CD4-positive, alpha-beta memory T cell (primary cell): ENCODE data around the gene VTCN1. TPM values are rescaled to one million over a fixed set of nuclear protein-coding genes. Genes with fewer than 3 reads are reported as not detected.

Source experiments
- CTCF ChIA-PET: fragments of 350-600 bp; sonication (Branson Sonifier 250); formaldehyde crosslinking; loops from one replicate; lab custom pipeline; 2021; ENCODE audit warnings: inconsistent platforms; ENCODE audit not compliant: partially characterized antibody; lab: Charles Lee
- POLR2A ChIA-PET: fragments of 350-600 bp; sonication (Branson Sonifier 250); formaldehyde crosslinking; loops from one replicate; lab custom pipeline; 2021; ENCODE audit not compliant: partially characterized antibody; lab: Charles Lee
- DNase-seq, 5 donors: peaks; one replicate each; pipeline versions ENCODE4 v3.0.0 to v3.0.0-alpha.2; 2020 to 2022; ENCODE audit warnings: mixed read lengths in 1 of 5
- H3K27ac ChIP-seq: one replicate; pipeline ENCODE4 v1.7.0; 2013; ENCODE audit warnings: low read depth, low read length
- H3K27me3 ChIP-seq: 2 replicates; pipeline ENCODE4 v1.7.0; 2013; ENCODE audit warnings: mild to moderate bottlenecking, low read length, moderate library complexity; ENCODE audit not compliant: insufficient read depth
- H3K36me3 ChIP-seq: 2 replicates; pipeline ENCODE4 v1.7.0; 2013; ENCODE audit warnings: mild to moderate bottlenecking, low read length, moderate library complexity; ENCODE audit not compliant: insufficient read depth
- H3K4me1 ChIP-seq: 2 replicates; pipeline ENCODE4 v1.7.0; 2013; ENCODE audit warnings: mild to moderate bottlenecking, low read length, moderate library complexity; ENCODE audit not compliant: insufficient read depth
- H3K4me3 ChIP-seq, 2 donors: one replicate each; pipeline ENCODE4 v1.7.0; 2013; ENCODE audit warnings: low read length in 2 of 2, mild to moderate bottlenecking in 1 of 2
- H3K9me3 ChIP-seq, 2 donors: one replicate each; pipeline ENCODE4 v1.7.0; 2013; ENCODE audit warnings: low read length in 2 of 2, control low read depth in 1 of 2; ENCODE audit not compliant: control insufficient read depth in 1 of 2
- H3K27ac Mint-ChIP-seq, 7 donors: one replicate each; pipeline ENCODE4 v1.8.0; 2020 to 2021; ENCODE audit warnings: mixed read lengths in 7 of 7, mild to moderate bottlenecking in 6 of 7, inconsistent platforms in 3 of 7, moderate library complexity in 3 of 7
- H3K27me3 Mint-ChIP-seq, 2 donors: one replicate each; pipeline ENCODE4 v1.8.0; 2020 to 2021; ENCODE audit warnings: mixed read lengths in 2 of 2
- H3K36me3 Mint-ChIP-seq, 2 donors: one replicate each; pipeline ENCODE4 v1.8.0; 2020 to 2021; ENCODE audit warnings: mixed read lengths in 2 of 2, inconsistent platforms in 1 of 2, mild to moderate bottlenecking in 1 of 2
- H3K4me1 Mint-ChIP-seq, 4 donors: one replicate each; pipeline ENCODE4 v1.8.0; 2020 to 2021; ENCODE audit warnings: mixed read lengths in 4 of 4, mild to moderate bottlenecking in 1 of 4
- H3K4me3 Mint-ChIP-seq, 8 donors: one replicate each; pipeline ENCODE4 v1.8.0; 2020 to 2021; ENCODE audit warnings: mixed read lengths in 8 of 8, mild to moderate bottlenecking in 7 of 8, moderate library complexity in 6 of 8, inconsistent platforms in 3 of 8
- H3K9me3 Mint-ChIP-seq, 8 donors: one replicate each; pipeline ENCODE4 v1.8.0; 2020 to 2021; ENCODE audit warnings: mixed read lengths in 8 of 8, mild to moderate bottlenecking in 5 of 8, inconsistent platforms in 3 of 8, moderate library complexity in 1 of 8
- intact Hi-C: fragments of 100-400 bp; cut with micrococcal nuclease; formaldehyde crosslinking; loops from one replicate; pipeline ENCODE4 v1.15.1; 2023
- polyA plus RNA-seq, 2 donors: library from polyadenylated mRNA; unstranded; fragments of 300-500 nt; fragmentation: Illumina TruSeq; gene quantifications; one replicate each; pipeline ENCODE4 v1.2.3, GENCODE V29; 2021
- total RNA-seq, 2 experiments: library from RNA; stranded (reverse); gene quantifications; one replicate each; pipeline ENCODE4 v1.2.3, GENCODE V29; 2021

Gene VTCN1
- total and polyA plus RNA-seq, 4 experiments from 2014 or later, result not detected

DNA sequence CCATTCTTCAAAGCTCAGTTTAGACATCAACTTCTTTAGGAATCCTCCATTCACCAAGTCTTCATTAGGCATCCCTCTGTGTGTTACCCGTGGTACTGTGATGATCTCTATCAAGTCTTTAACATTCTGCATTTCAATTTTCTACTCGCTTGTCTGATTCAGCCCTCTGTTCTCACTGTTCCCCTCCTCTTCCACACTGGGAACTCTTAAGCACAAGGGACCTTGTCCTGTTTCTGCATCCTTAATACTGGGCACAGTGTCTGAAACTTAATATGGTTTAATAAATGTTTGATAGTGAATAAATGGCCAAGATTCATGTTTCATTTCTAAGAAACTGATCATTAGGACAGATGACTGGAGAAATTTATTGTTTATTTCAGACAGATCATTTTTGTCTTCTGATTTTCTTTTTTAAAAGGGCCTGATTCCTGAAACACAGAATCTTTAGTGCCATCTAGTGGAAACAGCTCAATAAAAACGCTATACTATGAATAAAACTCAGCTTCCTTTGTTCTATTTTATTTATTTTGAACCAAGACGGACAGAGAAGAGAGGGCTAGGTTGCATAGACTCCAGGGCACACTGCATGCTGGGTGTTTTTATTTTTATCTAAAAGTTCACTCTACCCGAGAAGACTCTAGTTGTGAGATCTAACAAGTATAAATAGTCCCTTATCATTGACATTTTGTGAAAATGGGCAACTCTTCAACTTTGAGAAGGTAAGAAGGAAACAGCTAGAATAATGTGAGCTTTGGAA lies 82.2 kb downstream of the VTCN1 start:
- H3K4me3 ChIP-seq, result no peak overlapping the region
- no peaks in the 10 kb centered on the region for H3K9me3 ChIP-seq
- H3K4me1 ChIP-seq, result no peaks in the 10 kb centered on the region
- intact Hi-C loops, result loop anchor here (1.0 kb wide), 3 partner anchors 61 to 554 kb away; no protein-coding TSS in a partner anchor
- Mint-ChIP-seq H3K9me3 (no peaks in the 10 kb centered on the region), H3K27ac (peak overlapping the region in 1 of 7 donors; percentile 8), H3K4me3 (no peak overlapping the region), H3K27me3 (peaks cover 7 to 16% of the 10 kb centered on the region in 2 donors), H3K4me1 (peaks cover 0 to 5% (median 2%) of the 10 kb centered on the region in 4 donors), H3K36me3 (no peaks in the 10 kb centered on the region)
- ChIA-PET CTCF (interaction anchor here (0.7 to 3.8 kb wide), 30 partner anchors 9 to 644 kb away, joined by 3 to 111 read pairs (median 4); partner anchors contain the start of gene TTF2), POLR2A (interaction anchor here (0.8 to 1.4 kb wide), 3 partner anchors 61 to 68 kb away, joined by 3 to 6 read pairs (median 4); partner anchors contain the start of gene TTF2)
- no peaks in the 10 kb centered on the region for H3K36me3 ChIP-seq
- no peak overlapping the region for H3K27ac ChIP-seq
- H3K27me3 ChIP-seq, result no peaks in the 10 kb centered on the region
- DNase-seq, result peak in 4 of 5 donors; percentile 28 to 38 (median 33)

DNA sequence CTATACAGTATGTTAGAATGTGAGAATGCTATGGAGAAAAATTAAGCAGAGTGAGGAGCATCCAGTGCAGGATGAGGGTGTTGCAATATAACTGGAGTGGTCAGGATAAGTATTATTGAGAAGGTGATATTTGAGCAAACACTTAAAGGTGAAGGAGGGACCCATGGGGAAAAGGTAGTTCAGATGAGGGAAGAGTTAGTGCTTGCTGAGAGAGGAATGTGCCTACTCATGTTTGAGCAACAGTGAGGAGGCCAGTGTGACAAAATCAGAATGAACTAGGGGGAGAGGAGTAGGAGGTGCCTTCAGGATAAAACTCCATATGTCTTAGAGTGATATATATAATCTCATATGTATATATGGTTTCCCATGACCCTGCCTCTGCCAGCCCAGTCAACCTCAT lies 82.9 kb downstream of the VTCN1 start:
- H3K36me3 Mint-ChIP-seq, result no peaks in the 10 kb centered on the region
- no peak overlapping the region for H3K27ac ChIP-seq
- H3K27me3 Mint-ChIP-seq, result peaks cover 5 to 15% of the 10 kb centered on the region in 2 donors
- H3K27me3 ChIP-seq, result no peaks in the 10 kb centered on the region
- no peak overlapping the region for H3K27ac Mint-ChIP-seq
- peaks cover 0 to 5% (median 3%) of the 10 kb centered on the region in 4 donors for H3K4me1 Mint-ChIP-seq
- no peak overlapping the region for H3K4me3 Mint-ChIP-seq
- ChIA-PET POLR2A (no interaction called here), CTCF (interaction anchor here (1.1 to 3.8 kb wide), 13 partner anchors 8 to 407 kb away, joined by 3 to 111 read pairs (median 4); partner anchors contain the start of gene TTF2)
- H3K9me3 ChIP-seq, result no peaks in the 10 kb centered on the region
- no peak overlapping the region for H3K4me3 ChIP-seq
- intact Hi-C loops, result loop anchor here (1.0 kb wide), 3 partner anchors 60 to 553 kb away; no protein-coding TSS in a partner anchor
- no peaks in the 10 kb centered on the region for H3K9me3 Mint-ChIP-seq
- H3K36me3 ChIP-seq, result no peaks in the 10 kb centered on the region
- no peak for DNase-seq
- H3K4me1 ChIP-seq, result no peaks in the 10 kb centered on the region

DNA sequence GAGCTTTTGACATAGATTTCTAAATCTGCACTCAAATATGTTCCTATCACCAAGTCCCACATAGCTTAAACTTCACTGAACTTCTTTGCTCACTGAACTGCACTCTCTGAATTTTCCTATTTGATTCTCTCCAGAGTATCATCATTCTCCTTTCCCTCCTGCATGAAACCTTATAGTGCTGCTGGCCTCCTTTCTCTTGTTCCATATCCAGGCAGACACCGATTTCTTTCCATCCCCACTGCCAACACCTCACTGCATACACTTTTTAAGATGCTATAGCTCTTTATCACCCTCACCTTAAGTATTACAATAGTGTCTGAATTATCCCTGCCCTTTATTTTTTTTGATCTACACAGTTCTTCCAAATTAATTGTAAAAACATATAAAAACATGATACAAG lies 86.1 kb downstream of the VTCN1 start:
- CTCF ChIA-PET, result interaction anchor here (1.0 to 1.3 kb wide), 4 partner anchors 32 to 634 kb away, joined by 3 to 4 read pairs (median 3); no protein-coding TSS in a partner anchor
- intact Hi-C loops, result loop anchor here (5.0 kb wide), 1 partner anchor 243 kb away; the partner anchor contains the start of gene MAN1A2
- Histone ChIP-seq H3K36me3 (no peaks in the 10 kb centered on the region), H3K9me3 (no peaks in the 10 kb centered on the region), H3K4me1 (peaks cover 15% of the 10 kb centered on the region), H3K27me3 (no peaks in the 10 kb centered on the region), H3K27ac (no peak overlapping the region), H3K4me3 (no peak overlapping the region)
- peaks cover 5 to 15% (median 9%) of the 10 kb centered on the region in 4 donors for H3K4me1 Mint-ChIP-seq
- no peak for DNase-seq
- POLR2A ChIA-PET, result no interaction called here
- H3K9me3 Mint-ChIP-seq, result no peaks in the 10 kb centered on the region
- no peak overlapping the region for H3K27ac Mint-ChIP-seq
- H3K4me3 Mint-ChIP-seq, result no peak overlapping the region
- H3K36me3 Mint-ChIP-seq, result no peaks in the 10 kb centered on the region
- H3K27me3 Mint-ChIP-seq, result peaks cover 5 to 15% of the 10 kb centered on the region in 2 donors

DNA sequence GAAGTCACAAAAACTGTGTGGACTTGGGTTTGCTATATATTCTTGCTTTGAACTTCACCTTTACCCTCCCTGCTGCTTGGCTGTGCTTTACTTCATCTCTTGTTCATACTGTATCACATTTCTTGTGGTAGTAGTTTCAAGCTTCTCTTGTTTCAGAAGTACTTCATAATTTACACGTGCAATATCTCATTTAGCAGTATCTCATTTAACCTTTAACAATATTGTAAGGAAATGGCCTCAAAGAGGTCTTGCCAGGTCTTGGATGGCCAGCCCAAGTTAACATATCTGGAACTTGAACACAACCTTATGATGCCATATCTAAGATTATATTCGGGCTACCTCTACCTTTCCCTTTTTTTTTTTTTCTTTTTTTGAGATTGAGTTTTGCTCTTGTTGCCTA lies 87.5 kb downstream of the VTCN1 start:
- ChIA-PET POLR2A (no interaction called here), CTCF (interaction anchor here (1.1 to 1.5 kb wide), 7 partner anchors 10 to 55 kb away, joined by 3 to 7 read pairs (median 3); no protein-coding TSS in a partner anchor)
- no peak overlapping the region for H3K27ac ChIP-seq
- H3K36me3 ChIP-seq, result no peaks in the 10 kb centered on the region
- peaks cover 15% of the 10 kb centered on the region for H3K4me1 ChIP-seq
- intact Hi-C loops, result loop anchor here (2.0 to 5.0 kb wide), 3 partner anchors 62 to 636 kb away; partner anchors contain the start of genes MAN1A2 and TTF2
- Mint-ChIP-seq H3K27me3 (peaks cover 5 to 12% of the 10 kb centered on the region in 2 donors), H3K4me3 (peak overlapping the region; percentile 16 to 60 (median 38)), H3K36me3 (no peaks in the 10 kb centered on the region), H3K4me1 (peaks cover 4 to 10% (median 8%) of the 10 kb centered on the region in 4 donors), H3K27ac (no peak overlapping the region), H3K9me3 (no peaks in the 10 kb centered on the region)
- H3K4me3 ChIP-seq, result no peak overlapping the region
- no peak for DNase-seq
- no peaks in the 10 kb centered on the region for H3K9me3 ChIP-seq
- no peaks in the 10 kb centered on the region for H3K27me3 ChIP-seq

DNA sequence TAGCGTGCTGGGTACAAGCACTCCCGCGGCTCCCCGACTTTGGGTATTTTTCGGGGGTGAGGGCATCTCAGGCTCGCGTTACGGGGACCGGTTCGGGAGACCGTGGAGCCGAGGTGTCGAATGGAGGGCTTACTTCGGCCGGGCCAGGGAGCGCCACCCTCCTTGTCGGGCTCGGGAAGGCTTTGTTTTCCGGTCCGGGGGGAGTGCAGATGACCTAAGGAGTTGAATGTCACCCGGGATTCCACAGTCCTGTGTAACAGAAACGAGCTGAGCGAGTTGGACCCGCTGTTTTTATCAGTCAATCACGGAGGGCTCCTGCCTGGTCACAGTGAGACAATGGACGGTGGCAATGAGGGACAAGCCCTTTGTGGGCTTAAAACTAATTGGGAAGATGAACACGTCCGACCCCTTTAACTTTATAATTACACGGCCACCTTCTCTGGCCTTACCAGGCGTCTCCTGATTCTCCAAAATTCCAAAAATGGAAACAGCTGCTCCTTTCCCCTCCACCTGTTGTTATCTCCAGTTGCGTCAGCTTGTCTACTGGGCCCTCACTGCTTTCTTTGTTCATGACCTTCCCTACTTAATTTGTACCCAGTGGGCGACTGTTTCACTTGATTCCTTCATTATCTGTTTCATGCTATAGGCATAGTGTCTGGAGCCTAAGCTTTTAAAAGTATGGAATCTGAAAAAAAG lies 88.2 kb downstream of the VTCN1 start:
- peaks cover 15% of the 10 kb centered on the region for H3K4me1 ChIP-seq
- intact Hi-C loops, result loop anchor here (2.0 to 5.0 kb wide), 3 partner anchors 62 to 636 kb away; partner anchors contain the start of genes MAN1A2 and TTF2
- ChIA-PET CTCF (interaction anchor here (0.7 to 1.5 kb wide), 12 partner anchors 9 to 631 kb away, joined by 3 to 7 read pairs (median 3); partner anchors contain the start of gene TTF2), POLR2A (interaction anchor here (1.0 kb wide), 1 partner anchor 62 kb away, joined by 3 read pairs; the partner anchor contains the start of gene TTF2)
- Mint-ChIP-seq H3K4me3 (peak overlapping the region; percentile 87 to 92 (median 88)), H3K36me3 (no peaks in the 10 kb centered on the region), H3K27me3 (peaks cover 5 to 7% of the 10 kb centered on the region in 2 donors), H3K4me1 (peaks cover 4 to 10% (median 8%) of the 10 kb centered on the region in 4 donors), H3K9me3 (no peaks in the 10 kb centered on the region), H3K27ac (peak overlapping the region in 5 of 7 donors; percentile 62 to 87 (median 82))
- no peaks in the 10 kb centered on the region for H3K36me3 ChIP-seq
- H3K27ac ChIP-seq, result peak overlapping the region; percentile 53
- H3K27me3 ChIP-seq, result no peaks in the 10 kb centered on the region
- H3K4me3 ChIP-seq, result peak overlapping the region; percentile 85 to 98
- no peak for DNase-seq
- no peaks in the 10 kb centered on the region for H3K9me3 ChIP-seq

DNA sequence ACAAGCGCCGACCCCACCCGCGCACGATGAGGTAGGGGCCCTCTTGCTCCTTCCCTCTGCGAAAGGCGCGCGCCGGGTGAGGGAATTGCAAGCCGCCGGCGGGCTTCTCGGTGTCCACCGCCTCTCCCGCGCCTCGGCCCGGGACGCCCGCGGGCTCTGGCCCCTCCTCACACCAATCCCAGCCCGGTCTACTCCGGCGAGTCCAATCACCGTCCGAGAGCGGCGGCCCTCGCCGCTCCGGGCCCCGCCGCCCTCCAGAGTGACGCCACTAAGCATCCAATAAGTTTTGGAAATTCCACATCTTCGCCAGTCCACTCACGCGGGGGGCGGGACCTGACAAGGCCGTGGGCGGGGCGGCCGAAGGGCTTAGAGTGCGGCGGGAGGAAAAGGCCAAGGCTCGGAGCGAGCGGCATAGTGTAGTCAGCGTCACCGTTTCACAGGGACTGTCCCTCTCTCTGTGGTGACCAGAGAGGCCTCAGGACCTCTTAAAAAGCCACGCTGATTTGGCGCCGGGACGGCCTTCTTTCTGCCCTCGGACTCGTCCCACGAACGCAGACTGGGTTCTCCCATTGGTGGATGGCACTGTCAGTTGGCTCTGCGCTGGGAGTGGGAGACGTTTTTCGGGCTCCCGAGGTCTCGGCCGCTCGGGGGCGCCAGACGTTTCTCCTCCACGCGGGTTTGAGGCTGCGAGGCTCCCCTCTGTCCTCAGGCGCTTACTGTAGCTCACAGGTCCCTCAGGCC lies 89.0 kb downstream of the VTCN1 start, which contains the start of gene TRIM45:
TSS of gene TRIM45 (minus strand) at position 161 of the 741 bp plus-strand sequence. CDS start 548 bp downstream, outside the sequence.
- POLR2A ChIA-PET, result interaction anchor here (1.0 kb wide), 1 partner anchor 62 kb away, joined by 3 read pairs; the partner anchor contains the start of gene TTF2
- H3K27ac Mint-ChIP-seq, result peak within 1 kb of the TSS; percentile 7 to 90 (median 72)

More for the DNA sequence above, 89.0 kb downstream of the VTCN1 start, which contains the start of gene TRIM45:
- peaks cover 15% of the 10 kb centered on the region for H3K4me1 ChIP-seq
- peak within 1 kb of the TSS; percentile 53 for H3K27ac ChIP-seq
- Mint-ChIP-seq H3K36me3 (no peaks in the 10 kb centered on the region), H3K4me3 (peak within 1 kb of the TSS; percentile 87 to 92 (median 88)), H3K9me3 (no peaks in the 10 kb centered on the region), H3K27me3 (peaks cover 1 to 2% of the 10 kb centered on the region in 2 donors), H3K4me1 (peaks cover 4 to 10% (median 8%) of the 10 kb centered on the region in 4 donors)
- no peaks in the 10 kb centered on the region for H3K27me3 ChIP-seq
- intact Hi-C loops, result loop anchor here (2.0 to 5.0 kb wide), 3 partner anchors 61 to 637 kb away; partner anchors contain the start of genes MAN1A2 and TTF2
- H3K4me3 ChIP-seq, result peak within 1 kb of the TSS; percentile 85 to 98
- CTCF ChIA-PET, result interaction anchor here (0.7 to 1.5 kb wide), 9 partner anchors 8 to 632 kb away, joined by 3 to 7 read pairs (median 4); partner anchors contain the start of gene TTF2
- no peaks in the 10 kb centered on the region for H3K36me3 ChIP-seq
- DNase-seq, result peak; percentile 79 to 83 (median 82)
- H3K9me3 ChIP-seq, result no peaks in the 10 kb centered on the region
